Tibial nerve (tissue), 4 donors: ENCODE data around the gene EXOG. TPM values are rescaled to one million over a fixed set of nuclear protein-coding genes. Genes with fewer than 3 reads are reported as not detected.

Experiments used
- DNase-seq, 2 donors: peaks; one replicate each; pipeline ENCODE4 v3.0.0-alpha.2; 2019; ENCODE audit warnings: low spot score in 2 of 2
- H3K27ac ChIP-seq, 4 donors: fragments of 200-600 bp; sonication (generic) in 3 of 4; one replicate each; pipeline ENCODE4 v1.5.1; 2017 to 2019; ENCODE audit warnings: mild to moderate bottlenecking in 1 of 4
- H3K27me3 ChIP-seq, 2 donors: fragments of 200-600 bp; sonication (generic) in 1 of 2; one replicate each; pipeline versions ENCODE4 v1.5.1 to v1.6.0; 2017 to 2019
- H3K36me3 ChIP-seq, 3 donors: fragments of 200-600 bp; sonication (generic); one replicate each; pipeline ENCODE4 v1.5.1; 2018 to 2019
- H3K4me1 ChIP-seq, 4 donors: fragments of 200-600 bp; sonication (generic) in 3 of 4; one replicate each; pipeline ENCODE4 v1.5.1; 2017 to 2019
- H3K4me3 ChIP-seq, 4 donors: fragments of 200-600 bp; sonication (generic) in 3 of 4; one replicate each; pipeline ENCODE4 v1.5.1; 2017 to 2019; ENCODE audit warnings: mild to moderate bottlenecking in 1 of 4, moderate library complexity in 1 of 4
- H3K9me3 ChIP-seq, 4 donors: fragments of 200-600 bp; sonication (generic) in 3 of 4; one replicate each; pipeline ENCODE4 v1.5.1; 2017 to 2019
- CTCF ChIP-seq, 5 experiments: fragments of 200-600 bp in 3 of 5; fragments of 450-650 bp in 2 of 5; sonication (generic) in 3 of 5; IDR thresholded peaks; one replicate each; pipeline ENCODE4 v1.5.1; 2016 to 2019; ENCODE audit warnings: antibody characterized with exemption in 5 of 5, mild to moderate bottlenecking in 3 of 5, moderate library complexity in 2 of 5
- EP300 ChIP-seq, 2 donors: sonication (generic); formaldehyde crosslinking; IDR thresholded peaks; one replicate each; pipeline ENCODE4 v1.6.1; 2017; ENCODE audit warnings: antibody characterized with exemption in 2 of 2, mild to moderate bottlenecking in 1 of 2
- POLR2A ChIP-seq, 2 donors: fragments of 450-650 bp; IDR thresholded peaks; one replicate each; pipeline ENCODE4 v1.6.1; 2017; ENCODE audit warnings: antibody characterized with exemption in 2 of 2, mild to moderate bottlenecking in 2 of 2, moderate library complexity in 2 of 2
- WGBS, 2 donors: methylation state at CpG; one replicate each; pipeline ENCODE4 v1.1.5; 2018; 5-methylcytosine and 5-hydroxymethylcytosine counted together
- total RNA-seq, 4 donors: library from RNA; depleted of rRNA; stranded (reverse); fragments of >200 nt; gene quantifications; one replicate each; pipeline ENCODE4 v1.1.0, GENCODE V29; 2016

The EXOG gene
- total RNA-seq, 4 donors from 2014 or later = 9.9 to 21.9 (median 20.9) TPM

- H3K36me3 ChIP-seq = peaks cover 0 to 86% (median 0%) of the 10 kb centered on the region in 3 donors
- H3K27ac ChIP-seq = no peak overlapping the region
- DNase-seq = no peak
- no peak overlapping the region for H3K4me3 ChIP-seq
- TF ChIP-seq POLR2A (IDR thresholded peaks at IDR 0.05) (no peak), EP300 (IDR thresholded peaks at IDR 0.05) (no peak), CTCF (IDR thresholded peaks at IDR 0.05) (no peak)
- H3K27me3 ChIP-seq = no peaks in the 10 kb centered on the region
- H3K4me1 ChIP-seq = no peaks in the 10 kb centered on the region
- H3K9me3 ChIP-seq = no peaks in the 10 kb centered on the region
Measured at GRCh38 chr3:38510631-38511030, 14.5 kb downstream of the EXOG start.

GRCh38 chr3:38511546-38511945, 15.4 kb downstream of the EXOG start:
- Histone ChIP-seq H3K36me3 (peaks cover 0 to 87% (median 0%) of the 10 kb centered on the region in 3 donors), H3K27ac (no peak overlapping the region), H3K4me1 (no peaks in the 10 kb centered on the region), H3K4me3 (no peak overlapping the region), H3K27me3 (no peaks in the 10 kb centered on the region), H3K9me3 (no peaks in the 10 kb centered on the region)
- no peak for TF ChIP-seq EP300 (IDR thresholded peaks at IDR 0.05)
- TF ChIP-seq POLR2A (IDR thresholded peaks at IDR 0.05) = no peak
- no peak for DNase-seq
- WGBS, 2 donors = 87 to 88% methylated on average over 3 of the region's 3 CpGs

DNA sequence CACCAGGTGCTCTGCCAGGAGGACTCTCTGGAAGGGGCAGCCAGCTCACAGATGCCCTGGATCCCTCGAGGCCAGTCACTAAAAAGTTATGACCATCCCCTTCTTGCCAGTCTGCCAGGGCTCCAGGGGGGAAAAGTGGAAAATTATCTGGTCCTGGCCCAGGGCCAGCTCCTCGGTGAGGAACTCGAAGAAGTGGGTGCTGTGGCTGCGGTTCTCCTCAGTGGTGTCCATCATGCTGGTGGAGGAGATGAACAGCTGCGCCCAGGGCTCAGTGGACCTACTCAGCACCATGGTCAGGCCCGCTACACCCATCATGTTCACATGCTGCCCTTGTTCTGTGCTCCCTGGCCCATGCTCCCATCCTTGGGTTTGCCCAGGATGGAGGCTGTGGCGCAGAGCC, 19.2 kb downstream of the EXOG start:
- Histone ChIP-seq H3K27ac (no peak overlapping the region), H3K9me3 (no peaks in the 10 kb centered on the region), H3K27me3 (no peaks in the 10 kb centered on the region), H3K4me1 (no peaks in the 10 kb centered on the region), H3K4me3 (no peak overlapping the region), H3K36me3 (peaks cover 0 to 62% (median 0%) of the 10 kb centered on the region in 3 donors)
- no peak for DNase-seq
- TF ChIP-seq POLR2A (IDR thresholded peaks at IDR 0.05) (no peak), EP300 (IDR thresholded peaks at IDR 0.05) (no peak), CTCF (IDR thresholded peaks at IDR 0.05) (no peak)
- WGBS, 2 donors = 83 to 92% methylated on average over 5 to 7 of the region's 7 CpGs

- no peak for DNase-seq
- Histone ChIP-seq H3K36me3 (peaks cover 0 to 51% (median 0%) of the 10 kb centered on the region in 3 donors), H3K9me3 (no peaks in the 10 kb centered on the region), H3K27ac (no peak overlapping the region), H3K4me3 (no peak overlapping the region), H3K27me3 (no peaks in the 10 kb centered on the region), H3K4me1 (no peaks in the 10 kb centered on the region)
- 68 to 77% methylated on average over 1 of the region's 1 CpG for WGBS, 2 donors
- TF ChIP-seq CTCF (IDR thresholded peaks at IDR 0.05) (no peak), EP300 (IDR thresholded peaks at IDR 0.05) (no peak), POLR2A (IDR thresholded peaks at IDR 0.05) (no peak)
Measured at GRCh38 chr3:38516669-38517068, 20.5 kb downstream of the EXOG start.

DNA sequence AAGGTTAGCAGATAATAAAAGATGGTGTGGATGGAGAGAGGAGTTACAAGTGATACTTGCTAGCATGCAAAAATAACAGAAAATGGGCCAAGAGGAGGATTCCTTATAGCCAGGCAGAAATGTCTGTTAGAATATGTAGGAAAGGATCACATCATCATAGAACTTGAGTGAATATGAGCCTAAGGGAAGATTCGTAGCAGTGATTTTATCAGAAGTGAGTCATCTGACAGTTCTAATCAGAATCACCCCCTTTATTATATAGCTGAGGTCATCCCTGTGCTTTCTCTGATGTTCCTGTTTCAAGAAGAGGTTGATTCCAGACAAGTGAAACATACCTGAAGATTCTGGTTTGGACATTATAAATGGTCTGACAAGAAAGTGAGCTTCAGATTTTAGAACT, 22.9 kb downstream of the EXOG start:
- no peak overlapping the region for H3K27ac ChIP-seq
- no peaks in the 10 kb centered on the region for H3K9me3 ChIP-seq
- no peak overlapping the region for H3K4me3 ChIP-seq
- peaks cover 0 to 44% (median 0%) of the 10 kb centered on the region in 3 donors for H3K36me3 ChIP-seq
- 76 to 81% methylated on average over 1 of the region's 1 CpG for WGBS, 2 donors
- H3K4me1 ChIP-seq = peaks cover 0 to 5% (median 0%) of the 10 kb centered on the region in 4 donors
- H3K27me3 ChIP-seq = no peaks in the 10 kb centered on the region
- no peak for DNase-seq
- TF ChIP-seq POLR2A (IDR thresholded peaks at IDR 0.05) (no peak), CTCF (IDR thresholded peaks at IDR 0.05) (no peak), EP300 (IDR thresholded peaks at IDR 0.05) (no peak)

- H3K27me3 ChIP-seq = no peaks in the 10 kb centered on the region
- 60 to 61% methylated on average over 5 of the region's 5 CpGs for WGBS, 2 donors
- no peak overlapping the region for H3K27ac ChIP-seq
- TF ChIP-seq CTCF (IDR thresholded peaks at IDR 0.05) = no peak
- TF ChIP-seq EP300 (IDR thresholded peaks at IDR 0.05) = no peak
- no peak for TF ChIP-seq POLR2A (IDR thresholded peaks at IDR 0.05)
- H3K36me3 ChIP-seq = peaks cover 0 to 44% (median 0%) of the 10 kb centered on the region in 3 donors
- DNase-seq = no peak
- H3K4me1 ChIP-seq = peaks cover 0 to 5% (median 0%) of the 10 kb centered on the region in 4 donors
- H3K4me3 ChIP-seq = no peak overlapping the region
- no peaks in the 10 kb centered on the region for H3K9me3 ChIP-seq
Measured at GRCh38 chr3:38519651-38520050, 23.5 kb downstream of the EXOG start.
